GM12878 (cell line): ENCODE results near the gene DEUP1. TPM values are rescaled to one million over a fixed set of nuclear protein-coding genes. Genes with fewer than 3 reads are reported as not detected.

Experiments
- ATAC-seq: fragments of 200-7000 bp; cut with Tn5 transposase; 3 replicates; pipeline ENCODE4 v1.9.1; 2020; ENCODE audit warnings: mild to moderate bottlenecking, moderate library complexity
- BruUV-seq: library from RNA; stranded (reverse); fragments of 400-500 nt; replicated peaks from 2 replicates; lab custom pipeline; 2021; lab: Mats Ljungman, UMichigan
- CTCF ChIA-PET: fragments of 300-600 bp; sonication (Branson Sonifier 250); formaldehyde crosslinking; extraction: SDS; loops from one replicate; lab custom pipeline; 2021; ENCODE audit warnings: inconsistent platforms; lab: Yijun Ruan, JAX
- POLR2A ChIA-PET: fragments of 350-600 bp; formaldehyde crosslinking; extraction: SDS; loops from one replicate; lab custom pipeline; 2021; ENCODE audit warnings: inconsistent platforms; lab: Charles Lee
- RAD21 ChIA-PET: fragments of 300-600 bp; sonication (Branson Sonifier 250); formaldehyde crosslinking; loops from one replicate; lab custom pipeline; 2023; ENCODE audit warnings: antibody characterized with exemption; ENCODE audit not compliant: unreplicated experiment; lab: Charles Lee
- SMC1A ChIA-PET: fragments of 300-600 bp; sonication (Branson Sonifier 250); formaldehyde crosslinking; loops from one replicate; lab custom pipeline; 2023; ENCODE audit not compliant: unreplicated experiment, uncharacterized antibody; lab: Charles Lee
- DNase-seq: peaks from one replicate; pipeline ENCODE4 v3.0.0-alpha.2; 2011; ENCODE audit warnings: low read depth, low spot score
- FAIRE-seq: peaks from 3 replicates; lab custom pipeline; 2011; peaks lifted over from hg19 to GRCh38; lab: Jason Lieb, UNC
- H2AFZ ChIP-seq: 2 replicates; pipeline ENCODE4 v1.6.0; 2011; ENCODE audit warnings: low read depth, low read length, control low read depth; ENCODE audit not compliant: control insufficient read depth
- H3K27ac ChIP-seq: 2 replicates; pipeline ENCODE4 v1.5.1; 2011; ENCODE audit warnings: control low read depth; ENCODE audit not compliant: control insufficient read depth, insufficient read depth
- H3K27me3 ChIP-seq, 2 experiments: replicated peaks in 1 of 2; 2 replicates each; pipeline versions ENCODE4 v1.6.0 to v1.6.1; 2011; ENCODE audit warnings: low read length in 1 of 2; ENCODE audit not compliant: control insufficient read depth in 2 of 2, insufficient read depth in 2 of 2
- H3K36me3 ChIP-seq, 2 experiments: 2 replicates each; pipeline ENCODE4 v1.5.1; 2011; ENCODE audit warnings: low read length in 1 of 2; ENCODE audit not compliant: control insufficient read depth in 2 of 2, insufficient read depth in 2 of 2
- H3K4me1 ChIP-seq: 2 replicates; pipeline ENCODE4 v1.6.1; 2011; ENCODE audit warnings: mild to moderate bottlenecking, low read length, moderate library complexity, mixed read lengths; ENCODE audit not compliant: control insufficient read depth, insufficient read depth
- H3K4me2 ChIP-seq: 2 replicates; pipeline ENCODE4 v1.6.0; 2011; ENCODE audit warnings: control low read depth; ENCODE audit not compliant: control insufficient read depth, insufficient read depth
- H3K4me3 ChIP-seq: fragments of 200-600 bp; sonication (generic); 2 replicates; pipeline ENCODE4 v1.5.1; 2016
- H3K79me2 ChIP-seq: 2 replicates; pipeline ENCODE4 v1.6.0; 2011; ENCODE audit warnings: low read length; ENCODE audit not compliant: control insufficient read depth, insufficient read depth
- H3K9ac ChIP-seq: 2 replicates; pipeline ENCODE4 v1.8.0; 2011; ENCODE audit warnings: low read length, control low read depth, mixed read lengths; ENCODE audit not compliant: control insufficient read depth, insufficient read depth
- H3K9me3 ChIP-seq: replicated peaks from 3 replicates; pipeline ENCODE4 v1.5.1; 2011; ENCODE audit warnings: mild to moderate bottlenecking, low read length; ENCODE audit not compliant: control insufficient read depth, insufficient read depth
- H4K20me1 ChIP-seq: 2 replicates; pipeline ENCODE4 v1.6.0; 2011; ENCODE audit not compliant: control insufficient read depth, insufficient read depth
- ATF2 ChIP-seq: IDR thresholded peaks from 2 replicates; pipeline ENCODE4 v1.6.1; 2012; ENCODE audit warnings: low read length, inconsistent platforms
- EZH2 ChIP-seq: IDR thresholded peaks from 2 replicates; pipeline ENCODE4 v1.6.1; 2012; ENCODE audit warnings: low read depth, mild to moderate bottlenecking, control low read depth, inconsistent platforms, low read length, borderline replicate concordance; ENCODE audit not compliant: control insufficient read depth
- GABPA ChIP-seq: IDR thresholded peaks from 2 replicates; pipeline ENCODE4 v1.6.1; 2014; ENCODE audit warnings: antibody characterized with exemption, low read depth, mild to moderate bottlenecking, inconsistent platforms
- HDGF ChIP-seq: fragments of 450-650 bp; IDR thresholded peaks from 2 replicates; pipeline ENCODE4 v1.6.1; 2016; ENCODE audit warnings: antibody characterized with exemption
- IRF4 ChIP-seq: IDR thresholded peaks from 2 replicates; pipeline ENCODE4 v1.6.1; 2011; ENCODE audit warnings: low read depth, low read length
- NR2C1 ChIP-seq: fragments of 450-650 bp; IDR thresholded peaks from 2 replicates; pipeline ENCODE4 v1.6.1; 2017; ENCODE audit warnings: antibody characterized with exemption, mild to moderate bottlenecking, moderate library complexity
- NRF1 ChIP-seq: conservative IDR thresholded peaks from 2 replicates; pipeline ENCODE4 v1.6.1; 2011; ENCODE audit warnings: mild to moderate bottlenecking, low read depth, low read length, improper control_type of control experiment
- SPI1 ChIP-seq: IDR thresholded peaks from 2 replicates; pipeline ENCODE4 v1.6.1; 2011; ENCODE audit warnings: low read depth, mild to moderate bottlenecking, low read length, moderate library complexity, borderline replicate concordance; ENCODE audit not compliant: insufficient read depth
- SUPT20H ChIP-seq: IDR thresholded peaks from 2 replicates; pipeline ENCODE4 v1.6.1; 2011; ENCODE audit warnings: low read depth, mild to moderate bottlenecking, low read length, moderate library complexity, borderline replicate concordance; ENCODE audit not compliant: control insufficient read depth
- TARDBP ChIP-seq: IDR thresholded peaks from 2 replicates; pipeline ENCODE4 v1.6.1; 2016; ENCODE audit warnings: borderline replicate concordance
- TCF3 ChIP-seq: IDR thresholded peaks from 2 replicates; pipeline ENCODE4 v1.6.1; 2012; ENCODE audit warnings: low read depth, mild to moderate bottlenecking, low read length, borderline replicate concordance; ENCODE audit not compliant: insufficient read depth
- WRNIP1 ChIP-seq: IDR thresholded peaks from 2 replicates; pipeline ENCODE4 v1.6.1; 2011; ENCODE audit warnings: low read depth, low read length, improper control_type of control experiment, borderline replicate concordance
- ZBED1 ChIP-seq: IDR thresholded peaks from 2 replicates; pipeline ENCODE4 v1.6.1; 2016; ENCODE audit warnings: borderline replicate concordance
- ZNF207 ChIP-seq: fragments of 450-650 bp; IDR thresholded peaks from 2 replicates; pipeline ENCODE4 v1.6.1; 2014; ENCODE audit warnings: antibody characterized with exemption, mild to moderate bottlenecking, borderline replicate concordance
- ZNF592 ChIP-seq: fragments of 450-650 bp; IDR thresholded peaks from 2 replicates; pipeline ENCODE4 v1.6.1; 2017; ENCODE audit warnings: mild to moderate bottlenecking, moderate library complexity
- WGBS: methylation state at CpG from one replicate; pipeline ENCODE4 v1.1.6; 2016; ENCODE audit warnings: low lambda C conversion rate; ENCODE audit not compliant: insufficient replicate concordance, insufficient coverage; ENCODE audit errors: missing lambda C conversion rate; 5-methylcytosine and 5-hydroxymethylcytosine counted together
- in situ Hi-C: fragments of 300-500 bp; cut with MboI; formaldehyde crosslinking; loops from 9 replicates; pipeline ENCODE4 v1.14.3; 2018; ENCODE audit warnings: mixed read lengths
- intact Hi-C: fragments of 100-400 bp; cut with micrococcal nuclease; formaldehyde crosslinking; loops from one replicate; pipeline ENCODE4 v1.14.2; 2022; ENCODE audit not compliant: unreplicated experiment
- polyA plus RNA-seq, 11 experiments: library from polyadenylated mRNA; depleted of rRNA in 4 of 11; unstranded in 6 of 11; stranded (reverse) in 5 of 11; fragments of >200 nt; fragmentation: Nextera tagmentation in 4 of 11; fragmentation: Illumina TruSeq in 1 of 11; extraction: Ambion mirVana in 4 of 11; extraction: Trizol in 1 of 11; gene quantifications; 1 replicate in 1 of 11; 2 replicates in 10 of 11; pipeline versions ENCODE4 v1.2.1 to v1.2.3, GENCODE V29; 2011 to 2016; ENCODE audit warnings: inconsistent platforms in 2 of 11, missing spikeins in 2 of 11, low read depth in 1 of 11
- total RNA-seq, 4 experiments: library from RNA; depleted of rRNA in 3 of 4; stranded (reverse); fragments of >200 nt in 3 of 4; fragmentation: Illumina TruSeq in 1 of 4; extraction: Trizol in 1 of 4; gene quantifications; 2 replicates each; pipeline versions ENCODE4 v1.2.1 to v1.2.3, GENCODE V29; 2013 to 2021

DEUP1 gene
- total and polyA plus RNA-seq, 10 of the 15 experiments (the other 5 are each of a cell fraction or from before 2014, with no cell fraction given) = 0.12 TPM; not detected in 9

GRCh38 chr11:93344855-93345333 lies 14.4 kb downstream of the DEUP1 start:
- Histone ChIP-seq H3K9me3 (no peaks in the 10 kb centered on the region), H3K4me2 (no peak overlapping the region)
- SMC1A ChIA-PET = no interaction called here
- TF ChIP-seq ATF2 (no peak), HDGF (no peak), ZNF592 (no peak), SUPT20H (no peak), ZBED1 (no peak), WRNIP1 (no peak), SPI1 (no peak), NRF1 (no peak), EZH2 (no peak), TCF3 (no peak), NR2C1 (no peak), TARDBP (no peak), IRF4 (no peak), ZNF207 (no peak), GABPA (no peak)
- TF ChIP-seq, all 136 proteins: peak for 0
- Histone ChIP-seq H3K9ac (no peak overlapping the region), H3K36me3 (no peaks in the 10 kb centered on the region), H3K27me3 (no peaks in the 10 kb centered on the region), H4K20me1 (no peaks in the 10 kb centered on the region), H3K4me3 (no peak overlapping the region), H3K79me2 (no peaks in the 10 kb centered on the region), H3K4me1 (no peaks in the 10 kb centered on the region), H2AFZ (no peak overlapping the region), H3K27ac (no peak overlapping the region)
- ChIA-PET CTCF (interaction anchor here (0.9 kb wide), 1 partner anchor 170 kb away, joined by 3 read pairs; no protein-coding TSS in a partner anchor), RAD21 (no interaction called here), POLR2A (no interaction called here)
- FAIRE-seq (no peak), DNase-seq (no peak), ATAC-seq (no peak)
- intact Hi-C loops (no loop called here), in situ Hi-C loops (no loop called here)
- 32% methylated on average over 2 of the region's 2 CpGs for WGBS
- no TSS peak for BruUV-seq
